ENCODE data around the gene KRT17. TPM values are rescaled to one million over a fixed set of nuclear protein-coding genes. Genes with fewer than 3 reads are reported as not detected.
"Not testable (repeated sequence)": the region's sequence is repeated elsewhere in the genome, so short reads cannot be mapped to it uniquely, and the experiment has no call there.

KRT17 gene
- total RNA-seq, 1 donor from 2014 or later: 3.1 TPM

DNA sequence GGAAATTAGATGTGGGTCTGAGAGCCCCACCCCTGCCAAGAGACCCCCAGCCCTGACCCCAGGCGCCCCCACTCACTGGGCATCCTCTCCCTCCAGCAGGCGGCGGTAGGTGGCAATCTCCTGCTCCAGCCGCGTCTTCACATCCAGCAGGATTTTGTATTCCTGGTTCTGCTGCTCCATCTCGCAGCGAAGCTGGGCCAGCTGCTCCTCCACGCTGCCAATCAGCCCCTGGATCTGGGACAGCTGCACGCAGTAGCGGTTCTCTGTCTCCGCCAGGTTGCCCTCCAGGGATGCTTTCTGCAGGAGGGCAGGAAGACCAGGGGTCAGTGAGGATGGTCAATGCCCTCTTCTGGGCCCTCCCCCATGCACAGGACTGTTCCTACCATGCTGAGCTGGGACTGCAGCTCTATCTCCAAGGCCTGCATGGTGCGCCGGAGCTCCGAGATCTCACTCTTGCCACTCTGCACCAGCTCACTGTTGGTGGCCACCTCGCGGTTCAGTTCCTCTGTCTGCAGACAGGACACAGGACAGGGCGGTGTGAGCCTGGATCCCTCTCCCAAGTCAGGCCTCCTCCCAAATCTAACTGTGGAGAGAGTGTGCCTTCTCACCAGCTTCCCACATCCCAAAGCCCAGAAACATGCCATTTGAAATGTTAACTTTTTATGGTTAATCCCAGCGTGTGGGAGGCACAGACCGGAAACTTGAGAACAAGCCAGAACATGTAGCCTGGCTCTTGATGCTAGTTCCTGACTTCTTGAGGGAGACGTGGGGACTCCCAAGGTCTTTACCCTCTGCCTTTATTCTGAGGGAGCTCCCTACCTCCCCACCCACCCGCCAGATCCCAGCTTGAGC, 3.6 kb downstream of the KRT17 start:
- no peak for DNase-seq (ENCODE audit: low read depth, low spot score)

DNA sequence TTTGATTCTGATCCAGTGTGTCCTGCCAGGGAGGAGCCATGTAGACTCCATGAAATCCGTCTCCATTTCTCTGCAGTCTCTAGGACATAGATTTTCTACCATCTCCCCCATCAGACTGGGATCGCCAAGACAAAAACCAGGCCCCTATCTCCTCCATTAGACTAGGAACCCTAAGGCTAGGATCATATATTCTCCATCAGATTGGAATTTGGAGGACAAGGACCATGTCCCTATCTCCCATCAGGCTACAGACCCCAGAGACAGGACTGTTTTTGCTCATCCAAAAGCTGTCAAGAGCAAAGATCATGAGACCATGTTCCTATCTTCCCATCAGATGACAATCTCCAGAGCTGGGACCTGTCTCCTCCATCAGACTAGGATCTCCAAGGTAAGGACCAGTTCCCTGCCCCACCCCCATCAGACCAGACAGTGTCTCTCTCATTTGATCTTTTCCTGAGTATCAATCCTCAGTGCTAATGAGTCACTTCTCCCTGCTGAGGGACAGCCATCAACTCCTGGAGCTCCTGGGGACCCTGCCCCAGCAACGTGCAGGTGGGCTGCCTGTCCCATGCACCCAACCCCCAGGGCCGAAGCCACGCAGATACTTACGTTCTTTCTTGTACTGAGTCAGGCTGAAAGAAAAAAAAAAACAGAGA, 4.3 kb downstream of the KRT17 start:
- DNase-seq (ENCODE audit: low read depth, low spot score): not testable (repeated sequence)

GRCh38 chr17:41619036-41619926, 5.1 kb downstream of the KRT17 start:
- DNase-seq (ENCODE audit: low read depth, low spot score): no peak

DNA sequence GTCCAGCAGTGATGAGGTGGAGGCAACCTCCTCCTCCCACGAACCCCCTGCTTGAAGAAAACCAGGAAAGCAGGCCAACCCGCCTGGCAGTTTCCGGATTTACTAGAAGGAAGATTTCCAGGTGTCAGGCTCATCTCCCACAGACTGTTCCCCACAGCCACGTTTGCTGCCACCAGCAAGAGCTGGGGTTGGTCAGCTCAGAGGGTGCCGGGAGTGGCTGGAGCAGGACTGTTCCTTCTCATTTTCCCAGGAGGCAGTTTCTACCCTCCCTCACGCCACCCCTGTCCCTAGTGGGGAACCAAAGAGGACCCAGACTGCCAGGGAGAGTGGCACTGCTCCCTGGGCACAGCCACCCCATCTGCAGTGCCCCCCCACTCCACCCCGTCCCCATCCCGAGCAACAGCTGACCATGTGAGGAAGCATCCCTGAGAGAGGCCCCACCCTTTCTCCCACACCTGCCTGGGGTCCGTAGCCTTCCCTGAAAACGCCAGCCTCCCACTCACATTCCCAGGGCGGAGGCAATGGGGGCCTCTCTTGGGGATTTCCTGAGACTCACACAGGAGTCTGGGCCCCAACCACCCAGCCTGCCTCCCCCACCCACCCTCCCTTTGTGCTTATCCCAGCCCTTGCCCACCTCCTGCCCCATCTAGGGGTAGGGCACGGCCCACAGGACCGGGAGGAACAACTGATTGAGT, 5.9 kb downstream of the KRT17 start:
- no peak for DNase-seq (ENCODE audit: low read depth, low spot score)

DNA sequence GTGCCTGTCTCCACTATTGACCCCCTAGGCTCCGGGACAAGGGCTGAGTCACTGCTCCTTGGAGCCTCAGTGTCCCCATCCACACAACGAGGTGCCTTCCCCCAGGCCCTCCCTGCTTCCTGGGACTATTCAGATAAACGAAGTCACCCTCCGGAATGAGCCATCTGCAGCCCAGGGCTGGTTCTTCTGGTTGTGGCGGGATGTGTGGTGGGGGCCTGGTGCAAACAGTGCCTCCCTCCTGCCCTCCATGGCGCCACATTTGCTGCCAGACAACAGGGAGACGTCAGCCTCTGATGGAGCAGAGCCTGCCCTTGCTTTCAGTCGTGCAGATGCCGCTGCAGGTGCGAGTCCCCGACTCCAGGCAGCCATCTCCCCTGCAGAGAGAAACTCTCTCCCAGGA, 6.7 kb downstream of the KRT17 start:
- DNase-seq (ENCODE audit: low read depth, low spot score): no peak

DNA sequence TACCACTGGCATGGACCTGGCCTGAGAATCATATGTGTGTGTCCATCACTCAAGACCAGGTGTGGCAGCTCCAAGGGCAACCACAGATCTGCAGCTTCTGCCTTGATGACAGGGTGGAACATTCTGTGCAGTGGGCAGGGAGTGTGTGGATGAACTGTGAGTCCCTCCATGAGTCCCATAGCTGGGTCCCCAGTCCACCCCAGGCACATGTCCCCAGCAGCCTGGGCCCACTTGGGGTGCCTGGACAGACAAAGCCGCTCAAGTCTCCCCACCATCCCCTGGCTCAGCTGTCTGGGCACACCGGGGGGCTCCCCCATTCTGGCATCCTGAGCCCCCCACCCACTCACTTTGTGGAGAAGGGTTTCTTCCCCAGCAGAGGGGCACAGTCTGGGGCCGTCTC, 7.2 kb downstream of the KRT17 start:
- no peak for DNase-seq (ENCODE audit: low read depth, low spot score)

DNA sequence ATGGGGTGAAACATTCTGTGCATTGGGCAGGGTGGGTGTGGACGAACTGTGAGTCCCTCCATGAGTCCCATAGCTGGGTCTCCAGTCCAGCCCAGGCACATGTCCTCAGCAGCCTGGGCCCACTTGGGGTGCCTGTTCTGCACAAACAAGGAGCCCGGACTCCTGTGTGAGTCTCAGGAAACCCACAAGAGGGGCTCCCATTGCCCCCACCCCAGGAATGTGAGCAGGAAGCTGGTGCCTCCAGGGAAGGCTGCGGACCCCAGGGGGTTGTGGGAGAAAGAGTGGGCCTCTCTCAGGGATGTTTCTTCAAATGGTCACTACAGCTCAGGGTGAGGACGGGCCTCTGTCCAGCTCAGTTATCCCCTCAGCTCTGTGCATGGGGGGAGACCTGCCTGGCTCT, 7.9 kb downstream of the KRT17 start:
- not testable (repeated sequence) for DNase-seq (ENCODE audit: low read depth, low spot score)

- no peak for DNase-seq (ENCODE audit: low read depth, low spot score)
These were observed 8.9 kb downstream of the KRT17 start for GRCh38 chr17:41615454-41615853.

DNA sequence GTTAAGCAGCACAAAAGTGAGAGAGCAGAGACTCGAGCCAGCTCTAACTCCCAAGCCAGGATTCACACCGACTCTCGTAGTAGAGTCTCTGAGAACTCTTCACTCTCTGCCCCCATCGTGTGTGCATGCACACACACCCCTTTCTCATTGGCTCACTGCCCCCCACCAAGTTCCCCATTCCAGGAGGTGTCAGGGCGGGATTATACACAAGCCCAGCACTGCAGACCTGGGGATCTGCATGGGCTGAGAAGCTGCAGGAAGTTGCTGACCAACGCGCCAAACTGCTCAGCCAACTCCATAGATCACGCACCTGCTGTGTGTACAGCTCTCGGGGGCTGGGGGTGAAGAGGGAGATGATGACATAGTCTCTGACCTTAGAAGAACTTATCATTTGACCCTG, 9.6 kb downstream of the KRT17 start:
- DNase-seq (ENCODE audit: low read depth, low spot score): not testable (repeated sequence)

DNA sequence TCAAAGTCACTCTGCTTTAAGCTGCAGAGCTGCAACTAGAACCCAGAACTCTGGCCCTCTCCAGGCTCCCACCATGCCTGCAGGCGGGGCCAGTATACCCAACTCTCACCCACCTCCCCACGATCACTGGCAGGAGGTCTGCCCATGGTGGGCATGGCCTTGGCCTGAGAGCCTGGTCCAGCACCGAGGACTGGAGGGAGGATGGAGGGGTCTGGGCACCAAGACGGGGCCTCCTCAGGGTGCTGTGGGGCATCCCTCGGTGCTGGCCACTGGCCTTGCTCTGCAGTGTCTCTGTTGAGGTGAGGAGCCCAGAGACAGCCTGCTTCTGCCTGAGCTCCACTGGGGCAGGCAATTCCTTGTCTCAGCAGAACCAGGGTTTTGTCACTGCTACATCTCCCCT, 10.3 kb downstream of the KRT17 start:
- no peak for DNase-seq (ENCODE audit: low read depth, low spot score)

DNA sequence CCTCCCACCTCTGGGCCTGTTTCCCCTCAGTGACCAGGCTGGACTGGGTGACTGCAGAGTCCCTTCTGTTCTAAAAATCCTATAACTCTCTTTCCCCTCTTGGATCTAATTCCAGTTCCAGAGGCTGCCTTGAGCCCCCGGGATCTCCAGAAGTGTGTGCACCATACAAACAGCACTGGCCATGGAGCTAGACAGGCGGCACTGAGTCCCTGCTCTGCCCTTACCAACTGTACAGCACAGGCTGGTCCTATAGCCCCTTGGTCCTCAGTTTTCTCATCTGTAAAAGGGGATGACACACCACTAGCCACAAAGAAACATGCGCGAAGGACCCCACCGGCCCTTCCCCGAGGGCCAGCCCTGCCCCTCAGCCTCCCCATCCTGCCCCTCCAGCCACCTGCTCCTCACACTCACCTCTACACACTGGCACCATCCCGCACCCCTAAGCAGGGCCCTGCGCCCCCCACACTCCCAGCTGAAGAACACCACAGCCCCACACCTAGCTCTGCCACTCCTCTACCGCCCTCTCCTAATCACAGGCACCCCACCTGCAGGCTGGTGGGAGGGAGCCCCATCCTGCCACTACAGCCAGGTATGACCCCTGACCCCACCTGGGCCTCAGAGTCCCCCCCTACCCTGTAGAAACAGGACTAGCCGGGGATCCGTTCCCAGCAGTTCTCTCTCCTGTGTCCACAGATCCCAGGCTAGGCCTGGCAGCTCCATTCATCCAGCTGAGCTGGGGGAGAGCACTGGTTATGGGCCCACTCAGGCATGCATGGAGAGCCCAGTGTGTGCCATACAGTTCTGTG, 10.9 kb downstream of the KRT17 start:
- no peak for DNase-seq (ENCODE audit: low read depth, low spot score)

- not testable (repeated sequence) for DNase-seq (ENCODE audit: low read depth, low spot score)
These were observed 11.8 kb downstream of the KRT17 start, which contains the start of gene KRT16 for GRCh38 chr17:41612376-41613160. KRT16 (minus strand) TSS chr17:41612767; CDS start chr17:41612688, 79 bp downstream.

GRCh38 chr17:41610965-41611640, 13.3 kb downstream of the KRT17 start:
- DNase-seq (ENCODE audit: low read depth, low spot score): no peak

- DNase-seq (ENCODE audit: low read depth, low spot score): not testable (repeated sequence)
These were observed 14.3 kb downstream of the KRT17 start for GRCh38 chr17:41610061-41610517.

DNA sequence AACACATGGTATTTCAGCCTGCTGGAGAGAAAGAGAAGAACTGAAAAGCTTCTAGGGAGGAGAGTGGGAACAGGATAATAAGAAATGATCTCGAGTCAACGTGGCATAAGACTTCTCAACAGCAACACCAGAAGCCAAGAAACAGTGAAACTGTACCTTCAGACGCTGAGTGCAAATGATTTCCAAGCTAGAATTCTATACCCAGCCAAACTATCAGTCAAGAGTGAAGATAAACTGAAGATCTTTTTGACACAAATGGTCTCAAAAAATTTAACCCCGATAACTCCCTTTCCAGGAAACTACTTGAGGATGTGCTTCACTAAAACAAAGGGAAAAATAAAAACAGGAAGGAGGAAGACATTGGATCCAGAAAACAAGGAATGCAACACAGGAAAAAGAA, 17.4 kb downstream of the KRT17 start:
- DNase-seq (ENCODE audit: low read depth, low spot score): not testable (repeated sequence)

DNA sequence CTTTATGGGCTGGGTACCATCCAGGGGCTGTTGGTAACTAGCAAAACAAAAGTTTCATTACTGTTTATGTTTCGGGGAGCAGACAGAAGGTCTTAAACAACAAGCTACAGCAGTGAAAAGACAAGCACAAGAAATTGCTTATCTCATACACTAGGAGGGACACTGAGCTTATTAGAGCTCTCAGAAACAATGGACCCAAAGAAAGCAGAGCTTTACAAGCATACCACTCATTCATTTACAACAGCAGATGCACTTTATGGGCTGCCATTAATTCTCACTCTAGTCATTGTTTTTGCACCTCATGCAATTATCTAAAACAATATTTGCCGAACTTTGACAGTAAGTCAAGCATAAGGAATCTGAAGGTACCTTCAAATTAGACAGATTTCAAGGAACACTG, 21.9 kb downstream of the KRT17 start:
- DNase-seq (ENCODE audit: low read depth, low spot score): no peak

DNA sequence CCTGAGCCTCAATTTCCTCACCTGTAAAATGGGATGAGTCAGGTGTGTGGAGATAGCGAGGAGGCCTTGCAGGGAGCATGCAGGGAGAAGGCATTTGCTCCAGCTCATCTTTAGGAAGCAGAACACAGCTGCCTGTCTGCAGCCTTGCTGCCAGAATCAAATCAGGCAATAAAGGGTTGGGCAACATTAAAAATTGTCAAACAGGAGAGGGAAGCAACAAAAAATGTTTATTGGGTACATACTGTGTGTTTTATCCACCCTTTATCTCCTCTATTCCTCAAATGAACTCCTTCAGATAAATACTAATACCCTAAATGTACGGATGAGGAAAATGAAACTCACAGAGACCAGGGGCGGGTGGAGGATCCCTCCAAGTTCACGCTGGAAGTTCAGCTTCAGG, 24.1 kb downstream of the KRT17 start:
- DNase-seq (ENCODE audit: low read depth, low spot score): no peak

DNA sequence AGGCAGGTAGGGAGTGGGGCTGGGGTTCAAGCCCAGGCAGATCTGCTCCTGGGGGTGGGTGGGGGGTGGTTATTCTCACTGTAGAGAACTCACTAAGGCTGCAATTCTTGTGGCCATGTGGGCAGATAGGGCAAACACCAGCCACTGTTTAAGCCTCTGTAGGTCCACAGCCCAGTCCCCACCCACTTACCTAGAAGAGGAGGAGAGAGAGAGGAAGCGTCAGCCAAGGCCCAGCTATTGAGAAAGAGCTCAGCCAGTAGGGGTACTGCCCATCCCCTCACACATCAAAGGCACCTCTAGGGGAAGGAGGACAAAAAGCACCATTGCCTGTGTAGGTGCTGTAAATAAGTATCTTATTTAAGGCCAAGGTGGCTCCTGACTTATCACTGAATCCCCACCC, 24.7 kb downstream of the KRT17 start:
- DNase-seq (ENCODE audit: low read depth, low spot score): no peak

- no peak for DNase-seq (ENCODE audit: low read depth, low spot score)
These were observed 28.8 kb downstream of the KRT17 start for GRCh38 chr17:41595585-41595984.

Data from pulmonary artery endothelial cell (primary cell).